Measurements from ENCODE around the gene ORM2.

GRCh38 chr9:114348261-114348905, 18.7 kb downstream of the ORM2 start:
- TF ChIP-seq CTCF (conservative IDR thresholded peaks at IDR 0.05 in 1 of 2, IDR thresholded peaks at IDR 0.05 in 1 of 2; ENCODE audit: extremely low read depth in 1 of 2, insufficient read depth in 1 of 2, low read depth in 1 of 2, low read length in 2 of 2) (no peak), EZH2 (IDR thresholded peaks at IDR 0.05; ENCODE audit: borderline replicate concordance, low read length) (no peak)

Data from mammary epithelial cell (primary cell).